ENCODE data around the gene LYRM4. TPM values are rescaled to one million over a fixed set of nuclear protein-coding genes. Genes with fewer than 3 reads are reported as not detected.
A peak's percentile ranks its signal among the peaks of the same experiment; 100 is the strongest.

The LYRM4 gene
- total RNA-seq, 2 experiments from 2014 or later: 21.2 to 22.7 TPM

DNA sequence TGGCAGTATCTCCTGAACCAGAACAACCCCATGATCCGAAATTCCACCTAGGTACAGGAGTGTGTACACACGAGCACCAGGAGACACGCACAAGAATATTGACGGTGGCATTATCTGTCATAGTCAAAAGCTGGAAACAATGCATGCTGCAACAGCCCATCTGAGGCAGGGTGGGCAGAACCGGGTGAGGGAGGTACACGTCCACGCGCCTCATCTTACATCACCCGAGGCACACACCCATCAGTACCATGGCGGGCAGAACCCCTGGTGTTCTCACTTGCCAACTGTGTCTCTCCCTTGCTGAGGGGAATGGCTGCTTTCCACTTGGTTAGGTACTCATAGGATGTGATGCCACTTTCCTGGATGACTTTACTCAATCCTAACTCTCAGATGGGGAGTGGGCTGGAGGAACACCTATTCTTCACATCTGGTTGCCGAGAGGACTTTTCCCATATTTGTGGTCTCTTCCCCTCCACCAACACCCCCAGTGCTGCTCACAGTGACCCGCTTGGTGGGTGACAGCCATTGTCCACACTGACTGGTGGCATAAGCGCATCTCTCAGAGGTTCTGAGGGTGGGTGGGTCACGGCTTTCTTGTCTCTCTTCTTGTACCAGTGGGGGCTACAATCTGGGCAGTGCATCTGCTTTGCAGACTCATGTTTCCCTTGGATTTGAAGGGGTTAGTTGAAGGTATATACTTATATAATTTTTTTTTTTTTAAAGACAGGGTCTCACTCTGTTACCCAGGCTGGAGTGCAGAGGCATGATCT is 162.1 kb downstream of the LYRM4 start:
- no peaks in the 10 kb centered on the region for H3K9me3 Mint-ChIP-seq
- no peak overlapping the region for H3K4me3 Mint-ChIP-seq
- H3K27ac Mint-ChIP-seq: no peak overlapping the region
- no peaks in the 10 kb centered on the region for H3K36me3 Mint-ChIP-seq (ENCODE audit: low read depth)
- no peaks in the 10 kb centered on the region for H3K27me3 Mint-ChIP-seq
- no peak for DNase-seq
- POLR2A ChIA-PET: no interaction called here
- CTCF ChIA-PET: no interaction called here
- no peaks in the 10 kb centered on the region for H3K4me1 Mint-ChIP-seq

DNA sequence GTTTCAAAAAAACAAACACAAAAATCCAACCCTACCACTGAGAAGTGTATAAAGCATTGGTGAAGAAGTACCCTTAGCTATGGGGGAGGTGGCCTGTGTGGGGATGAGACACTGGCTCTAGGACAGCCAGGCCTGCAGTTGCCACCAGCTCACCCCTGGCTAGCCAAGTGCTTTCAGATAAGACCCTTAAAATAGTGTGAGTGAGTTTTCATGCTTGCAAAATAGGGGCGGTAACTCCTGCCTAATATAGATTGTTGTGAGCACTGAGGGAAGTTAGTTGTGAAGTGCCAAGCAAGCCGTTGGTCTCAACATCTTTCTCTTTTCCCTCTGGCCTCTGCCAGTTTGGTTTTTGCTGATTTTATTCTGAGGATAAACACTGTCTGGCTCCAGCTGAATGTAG is 164.3 kb downstream of the LYRM4 start:
- ChIA-PET CTCF (no interaction called here), POLR2A (no interaction called here)
- no peaks in the 10 kb centered on the region for H3K36me3 Mint-ChIP-seq (ENCODE audit: low read depth)
- no peak overlapping the region for H3K4me3 Mint-ChIP-seq
- no peaks in the 10 kb centered on the region for H3K4me1 Mint-ChIP-seq
- H3K27me3 Mint-ChIP-seq: peaks cover 12% of the 10 kb centered on the region
- no peaks in the 10 kb centered on the region for H3K9me3 Mint-ChIP-seq
- no peak for DNase-seq
- no peak overlapping the region for H3K27ac Mint-ChIP-seq

DNA sequence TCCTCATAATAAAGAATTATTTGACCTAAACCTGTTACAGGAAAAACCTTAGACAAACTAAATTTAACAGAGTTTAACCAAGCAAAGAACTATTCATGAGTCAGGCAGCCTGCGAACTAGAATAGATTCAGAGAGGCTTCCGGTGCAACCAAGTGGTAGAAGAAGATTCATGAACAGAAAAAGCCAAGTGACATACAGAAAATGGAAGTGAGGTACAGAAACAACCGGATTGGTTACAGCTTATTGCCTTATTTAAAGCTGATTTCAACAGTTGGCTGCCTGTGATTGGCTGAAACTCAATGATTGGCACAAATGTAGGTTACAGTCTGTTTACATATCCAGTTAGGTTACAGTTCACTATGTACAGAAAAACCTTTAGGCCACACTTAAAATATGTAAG is 165.5 kb downstream of the LYRM4 start:
- DNase-seq: no peak
- H3K27me3 Mint-ChIP-seq: peaks cover 21% of the 10 kb centered on the region
- H3K4me1 Mint-ChIP-seq: peaks cover 4% of the 10 kb centered on the region
- ChIA-PET CTCF (no interaction called here), POLR2A (no interaction called here)
- H3K27ac Mint-ChIP-seq: no peak overlapping the region
- H3K4me3 Mint-ChIP-seq: no peak overlapping the region
- H3K9me3 Mint-ChIP-seq: no peaks in the 10 kb centered on the region
- no peaks in the 10 kb centered on the region for H3K36me3 Mint-ChIP-seq (ENCODE audit: low read depth)

DNA sequence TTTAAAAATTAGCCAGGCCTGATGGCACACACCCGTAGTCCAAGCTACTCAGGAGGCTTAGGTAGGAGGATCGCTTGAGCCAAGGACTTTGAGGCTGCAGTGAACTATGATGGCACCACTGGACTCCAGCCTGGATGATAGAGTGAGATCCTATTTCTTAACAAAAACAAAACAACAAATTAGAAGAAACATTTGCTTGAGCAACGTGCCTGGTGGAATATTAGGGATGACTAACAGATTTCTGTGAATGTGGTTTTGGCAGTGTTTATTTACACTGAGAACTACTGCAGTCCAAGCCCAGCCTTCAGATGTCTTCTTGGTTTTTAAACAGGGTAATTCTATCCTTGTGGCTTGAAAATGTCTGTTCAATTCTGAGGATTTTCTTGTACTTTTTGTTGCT is 166.4 kb downstream of the LYRM4 start:
- Mint-ChIP-seq H3K9me3 (no peaks in the 10 kb centered on the region), H3K27ac (no peak overlapping the region), H3K4me1 (peaks cover 4% of the 10 kb centered on the region), H3K4me3 (no peak overlapping the region), H3K36me3 (ENCODE audit: low read depth) (no peaks in the 10 kb centered on the region), H3K27me3 (peaks cover 27% of the 10 kb centered on the region)
- CTCF ChIA-PET: no interaction called here
- DNase-seq: no peak
- POLR2A ChIA-PET: no interaction called here

DNA sequence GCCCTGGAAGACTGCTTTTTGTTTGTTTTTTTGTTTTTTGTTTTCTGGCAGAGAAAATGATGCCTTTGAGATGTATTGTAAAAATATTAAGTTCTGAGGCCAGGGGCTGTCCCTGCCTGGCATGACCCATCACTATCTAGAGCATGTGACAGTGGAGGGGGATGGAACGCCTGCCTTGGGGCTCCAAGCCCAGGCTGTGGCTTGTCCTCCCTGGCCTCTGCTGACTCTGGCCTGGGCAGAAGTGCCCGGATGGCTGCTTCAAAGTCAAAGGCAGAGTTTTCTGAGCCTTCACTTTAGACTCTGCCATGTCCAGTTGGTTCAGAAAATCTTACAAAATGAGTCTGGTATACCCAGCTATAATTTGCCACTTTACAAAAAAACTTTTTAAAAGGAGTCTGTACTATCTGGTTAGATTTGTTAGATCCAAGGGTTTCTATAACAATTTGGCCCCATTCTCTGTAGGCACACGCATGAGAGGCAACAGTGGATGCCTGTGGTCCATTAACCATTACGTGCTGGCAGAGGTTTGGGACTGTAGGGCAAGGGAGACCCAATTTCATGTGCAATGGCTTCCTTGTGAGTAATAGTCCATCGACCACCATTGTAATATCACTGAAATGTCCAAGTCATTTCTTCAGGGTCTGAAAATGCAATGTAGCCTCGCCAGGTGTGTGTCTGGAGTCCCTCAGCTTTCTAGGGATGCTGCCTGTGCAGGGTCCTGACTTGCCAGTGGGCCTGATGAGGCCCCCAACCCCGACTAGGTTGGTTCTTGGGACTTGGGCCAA is 167.3 kb downstream of the LYRM4 start:
- no peak for DNase-seq
- Mint-ChIP-seq H3K9me3 (no peaks in the 10 kb centered on the region), H3K36me3 (ENCODE audit: low read depth) (no peaks in the 10 kb centered on the region), H3K27ac (no peak overlapping the region), H3K4me1 (peaks cover 4% of the 10 kb centered on the region), H3K27me3 (peaks cover 30% of the 10 kb centered on the region), H3K4me3 (no peak overlapping the region)
- POLR2A ChIA-PET: no interaction called here
- CTCF ChIA-PET: no interaction called here

DNA sequence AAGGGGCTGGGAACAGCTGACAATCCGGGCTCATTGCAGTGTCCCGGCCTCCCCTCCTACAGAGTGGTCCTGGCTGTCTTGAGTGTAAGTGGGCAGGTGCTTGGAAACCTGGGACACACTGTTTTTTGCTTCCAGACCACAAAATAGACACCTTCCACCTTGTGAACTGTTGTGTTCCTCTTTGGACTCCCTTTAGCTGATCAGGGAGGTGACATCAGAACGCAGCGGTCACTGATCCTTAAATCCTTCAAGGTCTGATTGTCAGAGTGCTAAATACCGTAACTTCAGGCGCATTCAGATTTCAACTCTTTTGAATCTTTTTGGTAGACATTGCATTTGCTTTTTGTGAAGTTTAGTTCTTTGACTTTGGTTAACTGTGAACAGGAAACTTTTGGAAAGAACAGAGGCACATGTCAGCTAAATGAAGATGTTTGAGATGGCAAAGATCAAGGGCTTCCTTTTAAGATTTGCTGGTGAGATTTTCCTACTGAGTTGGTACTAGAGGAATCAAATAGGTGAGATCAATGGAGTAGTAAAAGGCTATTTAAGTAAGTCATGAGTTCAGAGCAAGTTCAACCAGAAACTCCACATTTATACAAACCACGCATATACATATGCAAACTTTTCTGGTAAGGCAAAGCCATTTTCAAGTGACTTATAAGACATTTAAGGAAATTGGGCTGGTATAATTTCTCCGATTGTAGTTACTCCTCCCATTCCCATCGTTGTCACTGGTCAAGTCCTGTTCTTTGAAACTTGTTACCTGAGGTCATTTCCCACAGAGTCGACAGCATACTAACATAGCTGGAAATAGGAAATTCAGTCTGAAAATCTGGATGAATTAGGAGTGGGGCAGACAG is 169.3 kb downstream of the LYRM4 start:
- no peak overlapping the region for H3K27ac Mint-ChIP-seq
- H3K36me3 Mint-ChIP-seq (ENCODE audit: low read depth): no peaks in the 10 kb centered on the region
- DNase-seq: no peak
- ChIA-PET POLR2A (no interaction called here), CTCF (no interaction called here)
- peaks cover 4% of the 10 kb centered on the region for H3K4me1 Mint-ChIP-seq
- peaks cover 43% of the 10 kb centered on the region for H3K27me3 Mint-ChIP-seq
- no peaks in the 10 kb centered on the region for H3K9me3 Mint-ChIP-seq
- no peak overlapping the region for H3K4me3 Mint-ChIP-seq

DNA sequence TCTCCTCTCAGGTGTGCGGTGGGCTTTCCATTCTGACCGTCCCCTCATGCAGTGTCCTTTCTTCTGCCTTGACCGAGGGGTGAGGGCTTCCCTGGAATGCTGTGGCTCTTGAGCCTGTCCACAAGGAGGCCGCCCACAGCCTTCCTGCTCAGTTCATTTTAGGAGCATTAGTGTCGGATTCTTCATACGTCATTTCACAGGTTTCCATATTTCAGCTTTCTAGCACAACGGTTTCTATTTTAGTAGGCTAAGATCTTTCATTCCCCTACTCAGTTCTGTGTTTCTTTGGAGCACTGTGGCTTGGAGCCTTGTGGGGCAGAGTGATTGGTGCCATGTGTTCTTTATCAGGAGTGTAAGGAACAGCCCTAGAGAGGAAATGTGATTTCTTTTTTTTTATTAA is 170.1 kb downstream of the LYRM4 start:
- POLR2A ChIA-PET: no interaction called here
- H3K27me3 Mint-ChIP-seq: peaks cover 47% of the 10 kb centered on the region
- H3K27ac Mint-ChIP-seq: no peak overlapping the region

DNA sequence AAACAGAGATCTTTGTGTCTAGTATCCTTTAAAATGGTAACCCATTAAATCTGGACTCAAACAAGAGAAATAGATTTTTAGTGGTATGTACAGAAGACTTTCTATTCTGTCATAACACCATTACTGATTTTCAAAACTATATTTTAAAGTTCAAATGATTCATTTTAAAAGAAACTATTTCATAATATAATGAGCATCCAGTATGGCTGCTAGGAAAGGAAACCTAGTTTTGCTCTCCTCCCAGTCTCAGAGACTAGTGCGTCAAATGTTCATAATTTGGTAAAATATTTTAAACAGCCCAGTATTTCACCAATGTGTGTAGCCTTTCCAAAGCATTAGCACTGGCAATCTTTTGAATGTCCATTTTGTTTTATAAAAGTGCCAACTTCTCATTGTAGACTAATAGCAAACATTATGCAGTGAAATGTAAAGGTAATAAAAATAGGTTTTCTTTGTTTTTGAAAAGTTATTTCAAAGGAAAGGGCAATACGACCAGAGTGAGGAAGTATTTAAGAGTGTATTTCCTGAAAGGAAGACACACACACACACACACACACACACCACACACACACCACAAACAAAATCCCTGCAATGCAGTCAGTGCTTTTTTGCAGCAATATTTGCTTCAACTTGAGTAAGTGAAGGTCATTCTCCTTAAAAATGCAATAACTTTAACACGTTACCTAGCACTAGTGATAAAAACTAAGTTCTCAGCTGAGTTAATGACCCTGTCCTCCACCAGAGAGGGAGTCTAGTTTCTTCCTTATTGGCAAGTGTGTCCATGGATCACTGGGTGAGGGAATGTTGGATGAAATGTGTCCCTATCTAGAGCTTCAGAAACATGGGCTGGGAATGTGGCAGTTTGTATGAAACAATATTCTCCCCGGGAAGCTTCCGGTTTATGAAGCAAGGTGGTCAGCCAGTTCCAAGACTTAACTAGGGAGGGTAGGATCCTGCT is 171.0 kb downstream of the LYRM4 start:
- H3K9me3 Mint-ChIP-seq: no peaks in the 10 kb centered on the region
- H3K27me3 Mint-ChIP-seq: peaks cover 48% of the 10 kb centered on the region
- POLR2A ChIA-PET: no interaction called here
- DNase-seq: no peak
- no peak overlapping the region for H3K4me3 Mint-ChIP-seq
- peaks cover 5% of the 10 kb centered on the region for H3K4me1 Mint-ChIP-seq
- H3K27ac Mint-ChIP-seq: no peak overlapping the region
- H3K36me3 Mint-ChIP-seq (ENCODE audit: low read depth): no peaks in the 10 kb centered on the region
- CTCF ChIA-PET: no interaction called here

More for the DNA sequence above, 170.1 kb downstream of the LYRM4 start:
- H3K9me3 Mint-ChIP-seq: no peaks in the 10 kb centered on the region
- CTCF ChIA-PET: no interaction called here
- H3K36me3 Mint-ChIP-seq (ENCODE audit: low read depth): no peaks in the 10 kb centered on the region
- H3K4me3 Mint-ChIP-seq: no peak overlapping the region
- H3K4me1 Mint-ChIP-seq: peaks cover 4% of the 10 kb centered on the region
- DNase-seq: no peak

DNA sequence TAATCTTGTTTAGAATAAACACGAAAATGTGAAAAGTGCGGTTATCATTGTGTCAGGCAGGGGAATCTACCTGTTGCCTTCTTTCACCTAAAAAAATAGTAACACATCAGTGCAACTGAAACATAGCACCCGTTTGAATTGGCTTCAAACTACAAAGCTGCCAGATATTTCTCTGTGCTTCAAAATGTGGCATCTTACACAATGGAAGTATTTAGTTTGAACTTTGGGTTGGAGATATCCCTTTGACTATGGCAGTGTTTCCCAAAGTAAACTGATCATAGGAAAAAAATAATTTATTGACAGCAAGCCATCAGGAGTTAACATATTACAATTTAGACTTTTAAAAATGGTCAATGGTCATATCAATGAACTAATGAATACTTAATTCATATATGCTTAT is 172.0 kb downstream of the LYRM4 start:
- Mint-ChIP-seq H3K36me3 (ENCODE audit: low read depth) (no peaks in the 10 kb centered on the region), H3K4me3 (no peak overlapping the region), H3K27me3 (peaks cover 53% of the 10 kb centered on the region), H3K4me1 (peaks cover 8% of the 10 kb centered on the region), H3K27ac (no peak overlapping the region), H3K9me3 (no peaks in the 10 kb centered on the region)
- CTCF ChIA-PET: no interaction called here
- POLR2A ChIA-PET: no interaction called here
- no peak for DNase-seq

DNA sequence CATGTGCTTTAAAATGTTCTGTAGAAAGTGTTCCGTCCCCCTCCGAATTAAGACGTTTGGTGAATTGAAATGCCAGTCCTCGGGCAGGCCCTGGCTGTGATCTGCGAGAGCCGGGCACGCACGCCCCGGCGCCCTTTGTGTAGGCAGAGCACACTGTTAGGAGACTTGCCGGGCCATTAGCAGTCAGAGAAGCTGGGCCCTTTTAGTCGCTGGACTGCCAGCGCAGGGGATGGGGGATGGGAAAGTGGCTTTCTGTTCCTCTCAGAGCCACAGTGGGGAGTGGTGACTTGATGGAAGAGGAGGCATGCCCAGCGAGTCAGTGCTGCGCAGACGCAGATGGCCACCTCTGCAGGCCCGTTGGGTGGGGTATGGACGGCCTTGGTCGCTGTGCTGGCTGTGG is 173.4 kb downstream of the LYRM4 start:
- no peaks in the 10 kb centered on the region for H3K9me3 Mint-ChIP-seq
- no peak overlapping the region for H3K27ac Mint-ChIP-seq
- no peak for DNase-seq
- ChIA-PET POLR2A (no interaction called here), CTCF (no interaction called here)
- peaks cover 61% of the 10 kb centered on the region for H3K27me3 Mint-ChIP-seq
- H3K4me3 Mint-ChIP-seq: no peak overlapping the region
- H3K4me1 Mint-ChIP-seq: peaks cover 8% of the 10 kb centered on the region
- no peaks in the 10 kb centered on the region for H3K36me3 Mint-ChIP-seq (ENCODE audit: low read depth)

DNA sequence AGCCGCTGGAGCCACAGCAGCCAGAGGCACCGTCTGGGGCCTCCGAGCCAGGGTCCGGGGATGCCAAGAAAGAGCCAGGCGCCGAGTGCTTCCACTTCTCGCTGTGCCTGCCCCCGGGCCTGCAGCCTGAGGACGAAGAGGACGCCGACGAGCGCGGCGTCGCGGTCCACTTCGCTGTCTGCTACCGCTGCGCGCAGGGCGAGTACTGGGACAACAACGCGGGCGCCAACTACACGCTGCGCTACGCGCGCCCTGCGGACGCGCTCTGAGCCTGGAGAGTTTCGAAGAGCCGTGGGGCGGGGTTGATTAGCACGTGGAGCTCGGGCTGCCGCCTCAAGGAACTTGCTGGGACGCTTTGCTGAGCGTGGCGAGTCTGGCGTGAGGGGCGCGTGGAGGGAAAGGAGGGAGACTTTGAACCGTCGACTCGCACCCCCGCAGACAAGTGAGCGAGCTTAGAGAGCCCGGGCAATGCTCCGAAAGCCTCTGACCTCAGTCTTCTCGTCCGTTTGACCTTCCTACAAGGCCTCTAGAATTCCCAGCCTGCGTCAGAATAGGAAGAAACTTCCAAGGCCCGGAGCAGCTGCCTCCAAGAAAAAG is 174.4 kb downstream of the LYRM4 start:
- POLR2A ChIA-PET: no interaction called here
- peaks cover 55% of the 10 kb centered on the region for H3K27me3 Mint-ChIP-seq

DNA sequence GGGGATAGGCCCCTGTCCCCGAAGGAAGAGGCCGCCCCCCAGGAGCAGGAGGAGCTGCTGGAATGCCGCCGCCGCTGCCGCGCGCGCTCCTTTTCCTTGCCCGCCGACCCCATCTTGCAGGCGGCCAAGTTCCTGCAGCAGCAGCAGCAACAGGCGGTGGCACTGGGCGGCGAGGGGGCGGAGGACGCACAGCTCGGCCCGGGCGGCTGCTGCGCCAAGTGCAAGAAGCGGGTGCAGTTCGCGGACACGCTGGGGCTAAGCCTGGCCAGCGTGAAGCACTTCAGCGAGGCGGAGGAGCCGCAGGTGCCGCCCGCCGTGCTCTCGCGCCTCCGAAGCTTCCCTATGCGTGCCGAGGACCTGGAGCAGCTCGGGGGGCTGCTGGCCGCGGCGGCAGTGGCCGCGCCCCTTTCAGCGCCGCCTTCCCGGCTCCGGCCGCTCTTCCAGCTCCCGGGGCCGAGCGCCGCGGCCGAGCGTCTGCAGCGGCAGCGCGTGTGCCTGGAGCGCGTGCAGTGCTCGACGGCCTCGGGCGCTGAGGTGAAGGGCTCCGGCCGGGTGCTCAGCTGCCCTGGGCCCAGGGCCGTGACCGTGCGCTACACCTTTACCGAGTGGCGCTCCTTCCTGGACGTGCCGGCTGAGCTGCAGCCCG is 175.0 kb downstream of the LYRM4 start:
- no peak overlapping the region for H3K27ac Mint-ChIP-seq
- POLR2A ChIA-PET: no interaction called here
- no peaks in the 10 kb centered on the region for H3K9me3 Mint-ChIP-seq
- H3K36me3 Mint-ChIP-seq (ENCODE audit: low read depth): no peaks in the 10 kb centered on the region
- peaks cover 7% of the 10 kb centered on the region for H3K4me1 Mint-ChIP-seq
- CTCF ChIA-PET: no interaction called here
- H3K4me3 Mint-ChIP-seq: peak overlapping the region; percentile 7
- no peak for DNase-seq
- H3K27me3 Mint-ChIP-seq: peaks cover 54% of the 10 kb centered on the region

More for the DNA sequence above, 174.4 kb downstream of the LYRM4 start:
- H3K9me3 Mint-ChIP-seq: no peaks in the 10 kb centered on the region
- no peak for DNase-seq
- H3K36me3 Mint-ChIP-seq (ENCODE audit: low read depth): no peaks in the 10 kb centered on the region
- peak overlapping the region; percentile 7 for H3K4me3 Mint-ChIP-seq
- CTCF ChIA-PET: no interaction called here
- peaks cover 8% of the 10 kb centered on the region for H3K4me1 Mint-ChIP-seq
- no peak overlapping the region for H3K27ac Mint-ChIP-seq

Data from activated CD4-positive, alpha-beta memory T cell treated with anti-CD3 and anti-CD28 coated beads, Interleukin-2, amount 10 ng/mL, durations not matched to agents 7 days and 5 days (primary cell).